Astrocyte (in vitro differentiated cells and primary cell): Measurements from ENCODE around the gene UBAC2. TPM values are rescaled to one million over a fixed set of nuclear protein-coding genes. Genes with fewer than 3 reads are reported as not detected.

Experiments
- DNase-seq: peaks from one replicate; pipeline ENCODE4 v3.0.0-alpha.2; 2010; ENCODE audit warnings: low read depth
- FAIRE-seq: peaks from 2 replicates; lab custom pipeline; 2011; peaks lifted over from hg19 to GRCh38; lab: Jason Lieb, UNC
- H2AFZ ChIP-seq: 2 replicates; pipeline ENCODE4 v1.6.0; 2012; ENCODE audit warnings: low read depth, low read length, inconsistent platforms
- H3K27ac ChIP-seq: 2 replicates; pipeline ENCODE4 v1.5.1; 2011; ENCODE audit warnings: low read depth, low read length, inconsistent platforms
- H3K27me3 ChIP-seq: 2 replicates; pipeline ENCODE4 v1.6.0; 2011; ENCODE audit warnings: low read length, inconsistent platforms; ENCODE audit not compliant: insufficient read depth
- H3K36me3 ChIP-seq: 2 replicates; pipeline ENCODE4 v1.5.1; 2011; ENCODE audit warnings: low read length, inconsistent platforms; ENCODE audit not compliant: insufficient read depth
- H3K4me1 ChIP-seq: 2 replicates; pipeline ENCODE4 v1.5.1; 2011; ENCODE audit warnings: low read length, inconsistent platforms; ENCODE audit not compliant: insufficient read depth
- H3K4me2 ChIP-seq: 2 replicates; pipeline ENCODE4 v1.6.0; 2012; ENCODE audit warnings: low read length, inconsistent platforms
- H3K4me3 ChIP-seq: 2 replicates; pipeline ENCODE4 v1.5.1; 2011; ENCODE audit warnings: low read depth, mild to moderate bottlenecking, low read length, inconsistent platforms; ENCODE audit not compliant: insufficient read depth
- H3K79me2 ChIP-seq: 2 replicates; pipeline ENCODE4 v1.6.0; 2012; ENCODE audit warnings: mild to moderate bottlenecking, low read length, inconsistent platforms; ENCODE audit not compliant: insufficient read depth
- H3K9ac ChIP-seq: 2 replicates; pipeline ENCODE4 v1.6.0; 2012; ENCODE audit warnings: mild to moderate bottlenecking, low read length, inconsistent platforms
- H3K9me3 ChIP-seq: 2 replicates; pipeline ENCODE4 v1.5.1; 2012; ENCODE audit warnings: low read depth, mild to moderate bottlenecking, low read length, inconsistent platforms; ENCODE audit not compliant: insufficient read depth
- H4K20me1 ChIP-seq: 2 replicates; pipeline ENCODE4 v1.6.0; 2012; ENCODE audit warnings: low read length, inconsistent platforms; ENCODE audit not compliant: insufficient read depth
- H3K27ac Mint-ChIP-seq: one replicate; pipeline ENCODE4 v1.8.0; 2021; ENCODE audit warnings: mild to moderate bottlenecking, mixed read lengths; ENCODE audit not compliant: unreplicated experiment
- H3K27me3 Mint-ChIP-seq: one replicate; pipeline ENCODE4 v1.8.0; 2021; ENCODE audit warnings: low read depth, mixed read lengths; ENCODE audit not compliant: unreplicated experiment
- H3K36me3 Mint-ChIP-seq: one replicate; pipeline ENCODE4 v1.8.0; 2021; ENCODE audit warnings: low read depth, mixed read lengths; ENCODE audit not compliant: unreplicated experiment
- H3K4me1 Mint-ChIP-seq: one replicate; pipeline ENCODE4 v1.8.0; 2021; ENCODE audit warnings: low read depth, mixed read lengths; ENCODE audit not compliant: unreplicated experiment
- H3K4me3 Mint-ChIP-seq: one replicate; pipeline ENCODE4 v1.8.0; 2021; ENCODE audit warnings: mild to moderate bottlenecking, moderate library complexity, mixed read lengths; ENCODE audit not compliant: unreplicated experiment
- H3K9me3 Mint-ChIP-seq: one replicate; pipeline ENCODE4 v1.8.0; 2021; ENCODE audit warnings: mild to moderate bottlenecking, mixed read lengths; ENCODE audit not compliant: unreplicated experiment
- EZH2 ChIP-seq: IDR thresholded peaks from 2 replicates; pipeline ENCODE4 v1.6.1; 2012; ENCODE audit warnings: mild to moderate bottlenecking, low read length, inconsistent platforms; ENCODE audit not compliant: insufficient read depth
- total RNA-seq: library from RNA; stranded (reverse); gene quantifications from 2 replicates; pipeline ENCODE4 v1.2.1, GENCODE V29; 2021
- TF ChIP-seq, protein P1 (sequence below): IDR thresholded peaks from 2 replicates; pipeline ENCODE4 v1.5.1; 2011; ENCODE audit warnings: low read depth, mild to moderate bottlenecking, inconsistent platforms, low read length, moderate library complexity; ENCODE audit not compliant: insufficient read depth

Gene UBAC2
- total RNA-seq, 1 donor from 2014 or later: 61.0 TPM

DNA sequence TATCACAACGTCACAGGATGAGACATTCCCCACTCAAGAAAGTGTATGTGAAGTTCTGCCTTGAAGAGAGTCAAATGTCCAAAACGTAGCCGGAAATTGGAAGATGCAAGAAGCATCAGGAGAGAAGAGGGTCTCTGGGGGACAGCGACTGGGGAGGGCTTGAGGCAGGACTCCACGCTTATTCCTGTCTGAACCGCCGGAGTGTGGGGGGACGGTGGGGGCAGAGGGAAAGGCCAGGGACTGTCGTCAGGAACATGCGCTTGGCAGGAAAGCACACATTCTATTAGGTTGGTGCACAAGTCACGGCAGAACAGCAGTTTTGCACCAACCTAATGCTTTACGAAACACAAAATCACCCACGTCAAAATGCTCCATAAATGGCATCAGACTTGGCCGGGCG lies 205.3 kb downstream of the UBAC2 start:
- peaks cover 9% of the 10 kb centered on the region for H3K27me3 ChIP-seq

DNA sequence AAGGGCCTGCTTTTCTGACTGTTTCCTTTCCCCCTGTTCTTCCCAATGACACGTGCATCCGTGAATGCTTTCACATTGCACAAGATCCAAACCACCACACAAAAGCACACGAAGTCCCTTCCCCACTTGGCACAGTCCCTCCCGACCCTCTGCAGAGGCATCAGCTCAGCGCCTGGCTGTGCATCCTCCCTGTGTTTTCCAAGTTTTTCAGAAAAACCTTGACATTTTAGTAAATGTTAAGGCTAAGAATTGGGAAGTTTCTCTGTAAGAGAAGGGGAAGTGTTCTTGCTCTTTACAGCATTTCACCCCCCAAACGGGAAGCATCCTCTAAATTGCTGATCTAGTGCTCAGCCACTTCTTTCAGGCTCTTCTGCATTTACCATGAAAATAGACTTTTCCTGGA lies 206.1 kb downstream of the UBAC2 start:
- no peak for TF ChIP-seq EZH2
- TF ChIP-seq, protein P1, sequence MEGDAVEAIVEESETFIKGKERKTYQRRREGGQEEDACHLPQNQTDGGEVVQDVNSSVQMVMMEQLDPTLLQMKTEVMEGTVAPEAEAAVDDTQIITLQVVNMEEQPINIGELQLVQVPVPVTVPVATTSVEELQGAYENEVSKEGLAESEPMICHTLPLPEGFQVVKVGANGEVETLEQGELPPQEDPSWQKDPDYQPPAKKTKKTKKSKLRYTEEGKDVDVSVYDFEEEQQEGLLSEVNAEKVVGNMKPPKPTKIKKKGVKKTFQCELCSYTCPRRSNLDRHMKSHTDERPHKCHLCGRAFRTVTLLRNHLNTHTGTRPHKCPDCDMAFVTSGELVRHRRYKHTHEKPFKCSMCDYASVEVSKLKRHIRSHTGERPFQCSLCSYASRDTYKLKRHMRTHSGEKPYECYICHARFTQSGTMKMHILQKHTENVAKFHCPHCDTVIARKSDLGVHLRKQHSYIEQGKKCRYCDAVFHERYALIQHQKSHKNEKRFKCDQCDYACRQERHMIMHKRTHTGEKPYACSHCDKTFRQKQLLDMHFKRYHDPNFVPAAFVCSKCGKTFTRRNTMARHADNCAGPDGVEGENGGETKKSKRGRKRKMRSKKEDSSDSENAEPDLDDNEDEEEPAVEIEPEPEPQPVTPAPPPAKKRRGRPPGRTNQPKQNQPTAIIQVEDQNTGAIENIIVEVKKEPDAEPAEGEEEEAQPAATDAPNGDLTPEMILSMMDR: no peak

More for the DNA sequence above, 205.3 kb downstream of the UBAC2 start:
- TF ChIP-seq EZH2: no peak
- TF ChIP-seq, protein P1: no peak
- Mint-ChIP-seq H3K36me3 (no peaks in the 10 kb centered on the region), H3K27me3 (peaks cover 33% of the 10 kb centered on the region), H3K4me1 (no peaks in the 10 kb centered on the region), H3K27ac (no peak overlapping the region), H3K4me3 (no peak overlapping the region), H3K9me3 (peaks cover 10% of the 10 kb centered on the region)
- Histone ChIP-seq H4K20me1 (no peaks in the 10 kb centered on the region), H3K36me3 (no peaks in the 10 kb centered on the region), H3K4me1 (no peaks in the 10 kb centered on the region), H3K27ac (no peak overlapping the region), H3K9me3 (no peaks in the 10 kb centered on the region), H2AFZ (no peak overlapping the region), H3K4me3 (no peak overlapping the region), H3K9ac (no peak overlapping the region), H3K4me2 (no peak overlapping the region), H3K79me2 (no peaks in the 10 kb centered on the region)
- FAIRE-seq (no peak), DNase-seq (no peak)

DNA sequence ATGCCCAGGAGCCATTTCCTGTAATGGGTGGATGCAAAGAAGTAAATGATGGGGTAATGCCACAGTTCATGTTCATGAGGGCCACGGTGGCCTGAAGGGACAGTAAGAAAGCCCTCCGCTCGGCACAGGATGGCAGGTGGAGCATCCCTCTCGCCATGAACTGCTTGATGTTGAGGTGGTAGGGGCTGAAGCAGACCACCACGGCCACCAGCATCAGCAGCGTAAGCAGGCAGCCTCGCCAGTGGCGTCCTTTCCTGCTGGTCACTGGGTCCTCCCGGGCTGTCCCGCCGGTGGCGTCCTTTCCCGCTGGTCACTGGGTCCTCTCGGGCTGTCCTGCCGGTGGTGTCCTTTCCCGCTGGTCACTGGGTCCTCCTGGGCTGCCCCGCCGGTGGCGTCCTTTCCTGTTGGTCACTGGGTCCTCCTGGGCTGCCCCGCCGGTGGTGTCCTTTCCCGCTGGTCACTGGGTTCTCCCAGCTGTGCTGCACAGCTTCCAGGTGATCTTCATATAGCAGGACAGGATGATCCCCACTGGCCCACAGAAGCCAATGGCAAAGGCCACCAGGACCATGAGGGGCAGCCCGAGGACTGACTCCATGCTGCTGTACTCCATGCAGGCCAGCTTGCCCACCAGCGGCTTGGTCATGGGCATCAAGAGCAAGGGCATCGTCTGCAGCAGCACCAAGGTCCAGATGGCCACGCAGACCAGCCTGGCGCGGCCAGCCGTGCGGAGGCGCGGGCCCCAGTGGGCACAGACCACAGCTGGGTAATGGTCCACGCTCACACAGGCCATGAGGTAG lies 207.4 kb downstream of the UBAC2 start:
- Mint-ChIP-seq H3K9me3 (peaks cover 4% of the 10 kb centered on the region), H3K4me1 (no peaks in the 10 kb centered on the region), H3K36me3 (no peaks in the 10 kb centered on the region), H3K27ac (no peak overlapping the region), H3K4me3 (no peak overlapping the region), H3K27me3 (peaks cover 40% of the 10 kb centered on the region)
- no peak overlapping the region for H3K9ac ChIP-seq
- FAIRE-seq: no peak
- H3K9me3 ChIP-seq: peaks cover 4% of the 10 kb centered on the region
- TF ChIP-seq EZH2: no peak
- TF ChIP-seq, protein P1: no peak
- no peak overlapping the region for H3K4me3 ChIP-seq
- no peaks in the 10 kb centered on the region for H3K79me2 ChIP-seq
- H3K4me1 ChIP-seq: no peaks in the 10 kb centered on the region
- no peaks in the 10 kb centered on the region for H4K20me1 ChIP-seq
- no peak for DNase-seq
- no peak overlapping the region for H2AFZ ChIP-seq
- peaks cover 21% of the 10 kb centered on the region for H3K27me3 ChIP-seq
- H3K36me3 ChIP-seq: no peaks in the 10 kb centered on the region
- H3K27ac ChIP-seq: no peak overlapping the region
- H3K4me2 ChIP-seq: no peak overlapping the region

More for the DNA sequence above, 206.1 kb downstream of the UBAC2 start:
- Histone ChIP-seq H3K27me3 (peaks cover 11% of the 10 kb centered on the region), H3K4me2 (no peak overlapping the region), H3K27ac (no peak overlapping the region), H3K4me3 (no peak overlapping the region), H3K36me3 (no peaks in the 10 kb centered on the region), H3K9ac (no peak overlapping the region), H3K79me2 (no peaks in the 10 kb centered on the region), H3K9me3 (peaks cover 2% of the 10 kb centered on the region), H2AFZ (peak overlapping the region; percentile 34), H4K20me1 (no peaks in the 10 kb centered on the region), H3K4me1 (no peaks in the 10 kb centered on the region)
- no peaks in the 10 kb centered on the region for H3K36me3 Mint-ChIP-seq
- DNase-seq (no peak), FAIRE-seq (no peak)
- H3K4me3 Mint-ChIP-seq: no peak overlapping the region
- peaks cover 10% of the 10 kb centered on the region for H3K9me3 Mint-ChIP-seq
- no peak overlapping the region for H3K27ac Mint-ChIP-seq
- no peaks in the 10 kb centered on the region for H3K4me1 Mint-ChIP-seq
- peaks cover 34% of the 10 kb centered on the region for H3K27me3 Mint-ChIP-seq
